CD4-positive, alpha-beta T cell treated with Interleukin-17A for 4 hours (primary cell): Measurements from ENCODE around the gene NAA50.

ENCODE experiments used
- DNase-seq: peaks from one replicate; pipeline ENCODE4 v3.0.0-alpha.2; 2020; ENCODE audit warnings: mixed read lengths

NAA50 gene

GRCh38 chr3:113741620-113742019, 4.4 kb downstream of the NAA50 start:
- DNase-seq, result no peak

- no peak for DNase-seq
These were observed 5.0 kb downstream of the NAA50 start for GRCh38 chr3:113741086-113741485.

- DNase-seq, result peak; percentile 39
These were observed 9.4 kb downstream of the NAA50 start for GRCh38 chr3:113736548-113737089.

GRCh38 chr3:113731694-113732093, 14.4 kb downstream of the NAA50 start:
- no peak for DNase-seq

GRCh38 chr3:113730550-113730949, 15.5 kb downstream of the NAA50 start:
- no peak for DNase-seq

- DNase-seq, result no peak
These were observed 17.4 kb downstream of the NAA50 start for GRCh38 chr3:113728661-113729060.

GRCh38 chr3:113721636-113722035, 24.4 kb downstream of the NAA50 start:
- no peak for DNase-seq

GRCh38 chr3:113719758-113720157, 26.3 kb downstream of the NAA50 start:
- no peak for DNase-seq

- DNase-seq, result no peak
These were observed 26.8 kb downstream of the NAA50 start for GRCh38 chr3:113719294-113719693.

GRCh38 chr3:113717818-113718217, 28.2 kb downstream of the NAA50 start:
- DNase-seq, result no peak

GRCh38 chr3:113717308-113717707, 28.7 kb downstream of the NAA50 start:
- DNase-seq, result no peak

- DNase-seq, result no peak
These were observed 31.3 kb downstream of the NAA50 start for GRCh38 chr3:113714702-113715101.

GRCh38 chr3:113712129-113712528, 33.9 kb downstream of the NAA50 start:
- DNase-seq, result no peak

- DNase-seq, result no peak
These were observed 38.2 kb downstream of the NAA50 start for GRCh38 chr3:113707835-113708234.

GRCh38 chr3:113698956-113699355, 47.1 kb downstream of the NAA50 start:
- peak; percentile 33 for DNase-seq

GRCh38 chr3:113698213-113698742, 47.8 kb downstream of the NAA50 start:
- DNase-seq, result no peak

- DNase-seq, result no peak
These were observed 48.5 kb downstream of the NAA50 start for GRCh38 chr3:113697500-113698090.

GRCh38 chr3:113696658-113697499, 49.2 kb downstream of the NAA50 start:
- peak; percentile 98 for DNase-seq

GRCh38 chr3:113695786-113696645, 50.0 kb downstream of the NAA50 start, which contains the start of gene USF3:
Gene USF3, minus strand, starts transcription at chr3:113696642. Its CDS starts 21,764 bp downstream, at chr3:113674878.
- peak; percentile 89 for DNase-seq

GRCh38 chr3:113695431-113695785, 50.6 kb downstream of the NAA50 start:
- DNase-seq, result no peak

- DNase-seq, result no peak
These were observed 55.6 kb downstream of the NAA50 start for GRCh38 chr3:113690482-113690881.

- no peak for DNase-seq
These were observed 59.9 kb downstream of the NAA50 start for GRCh38 chr3:113685956-113686721.
